Hypothalamus (tissue), 51 donors: Measurements from ENCODE around the gene CHST14.

ENCODE experiments used
- DNase-seq, 51 donors: peaks; one replicate each; lab custom pipeline; 2025; lab: John Stamatoyannopoulos, UW

The CHST14 gene, protein sequence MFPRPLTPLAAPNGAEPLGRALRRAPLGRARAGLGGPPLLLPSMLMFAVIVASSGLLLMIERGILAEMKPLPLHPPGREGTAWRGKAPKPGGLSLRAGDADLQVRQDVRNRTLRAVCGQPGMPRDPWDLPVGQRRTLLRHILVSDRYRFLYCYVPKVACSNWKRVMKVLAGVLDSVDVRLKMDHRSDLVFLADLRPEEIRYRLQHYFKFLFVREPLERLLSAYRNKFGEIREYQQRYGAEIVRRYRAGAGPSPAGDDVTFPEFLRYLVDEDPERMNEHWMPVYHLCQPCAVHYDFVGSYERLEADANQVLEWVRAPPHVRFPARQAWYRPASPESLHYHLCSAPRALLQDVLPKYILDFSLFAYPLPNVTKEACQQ

DNA sequence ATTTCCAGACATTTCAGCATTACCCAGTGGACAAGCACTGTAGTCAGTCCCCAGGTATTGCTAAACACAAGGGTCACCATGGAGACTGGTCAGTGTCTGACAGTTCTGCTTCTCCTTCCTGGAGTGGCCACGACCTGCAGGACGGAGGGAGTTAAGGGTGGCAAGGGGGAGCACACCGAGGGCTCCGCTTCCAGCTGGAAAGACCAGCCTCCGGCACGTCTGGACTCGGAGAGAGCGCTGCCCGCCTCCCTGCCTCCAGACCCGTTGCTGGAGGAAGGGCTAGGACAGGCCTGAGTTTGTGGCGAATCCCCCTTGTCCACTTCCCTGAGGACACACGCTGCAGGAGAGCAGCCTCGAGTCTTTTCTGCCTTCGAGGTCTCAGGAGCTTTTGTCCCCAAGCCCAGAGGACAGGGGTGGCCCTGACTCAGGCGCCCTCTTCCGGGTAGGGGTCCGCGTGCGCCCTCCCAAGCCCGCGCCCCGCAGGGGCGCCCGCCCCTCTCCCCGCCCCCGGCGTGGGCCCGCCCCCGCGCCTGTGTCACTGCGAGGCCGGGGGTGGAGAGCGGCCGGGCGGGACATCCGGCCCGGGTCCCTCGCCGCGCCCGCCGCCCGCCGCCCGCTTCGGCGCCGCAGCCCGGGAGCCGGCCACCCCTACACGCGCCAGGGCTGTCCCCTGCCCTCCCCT, at the start of gene CHST14:
CHST14 (plus strand) TSS at position 562 of the 682 bp plus-strand sequence. CDS start 230 bp downstream, outside the sequence.
- peak in 42 of 51 donors; percentile 5 to 78 (median 49) for DNase-seq

DNA sequence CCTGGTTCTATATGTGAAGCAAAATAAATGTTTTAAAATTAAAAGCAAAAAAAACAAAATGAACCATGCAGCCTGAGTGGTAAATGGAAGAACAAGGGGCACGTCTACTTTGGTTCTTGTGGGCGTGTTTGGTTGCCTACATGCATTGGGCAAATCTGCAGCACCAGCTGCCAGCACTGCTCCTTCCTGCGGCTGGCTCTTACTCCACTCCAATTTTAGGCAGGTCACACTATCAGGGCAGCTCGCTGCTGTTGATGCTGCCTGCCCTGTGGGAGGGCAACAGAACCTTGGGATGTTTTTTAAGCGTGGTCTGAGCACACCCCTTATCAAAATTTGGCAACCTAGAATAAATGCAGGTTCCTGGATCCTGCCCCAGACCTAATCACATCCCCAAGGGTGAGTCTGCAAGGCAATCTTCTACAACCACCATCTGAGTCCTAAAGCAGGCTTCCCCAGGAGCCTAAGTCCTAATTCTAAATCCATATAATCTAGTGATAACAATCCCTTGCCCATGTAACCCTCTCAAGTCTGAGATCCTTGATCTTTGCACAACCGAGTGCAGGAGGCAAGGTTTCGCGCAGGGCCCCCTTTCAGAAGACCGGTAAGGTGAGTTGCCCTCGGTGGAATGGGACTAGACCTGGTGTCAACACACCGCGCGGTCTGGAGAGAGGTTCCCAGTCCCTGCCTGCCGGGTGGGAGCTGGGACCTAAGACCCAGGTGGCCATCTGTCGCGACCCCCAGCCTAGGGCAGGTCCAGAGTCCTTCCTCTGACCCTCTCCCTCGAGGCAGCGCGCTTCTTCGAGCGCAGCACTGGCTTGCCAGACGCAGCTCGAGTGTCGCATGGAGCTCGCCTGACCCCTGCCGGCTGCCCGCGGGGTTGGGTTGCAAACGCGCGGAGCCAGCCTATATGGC, 49.3 kb upstream of the CHST14 start:
- DNase-seq, result peak in 46 of 51 donors; percentile 17 to 83 (median 56)

DNA sequence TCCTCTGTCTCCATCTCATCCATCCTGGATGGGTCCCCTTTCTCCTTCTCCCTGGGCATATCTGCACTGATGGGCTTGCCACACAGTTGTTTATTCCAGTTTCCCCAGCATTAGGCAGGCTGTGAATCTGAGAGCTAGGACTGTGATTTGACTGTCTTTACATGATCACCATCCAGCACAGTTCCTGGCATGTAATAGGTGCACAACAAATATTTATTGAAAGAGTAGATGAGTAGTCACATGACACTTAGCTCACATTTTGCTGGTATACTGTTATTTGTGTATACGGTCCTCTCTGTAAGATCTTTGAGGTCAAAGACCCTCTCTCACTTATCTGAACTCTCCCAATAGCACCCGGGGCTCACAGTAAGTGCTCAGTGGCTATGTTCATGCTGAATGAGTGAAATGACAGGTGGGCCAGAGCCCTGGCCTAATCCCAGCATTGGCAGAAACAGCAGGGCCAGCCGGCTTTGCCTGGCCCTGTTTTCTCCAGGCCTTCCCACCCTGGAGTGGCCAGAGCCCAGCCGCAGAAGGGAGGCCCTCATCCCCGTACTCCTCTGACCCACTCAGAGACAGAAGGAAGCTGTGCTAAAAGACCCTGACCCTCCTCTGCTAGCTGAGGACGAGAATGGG, 46.2 kb upstream of the CHST14 start:
- no peak for DNase-seq

DNA sequence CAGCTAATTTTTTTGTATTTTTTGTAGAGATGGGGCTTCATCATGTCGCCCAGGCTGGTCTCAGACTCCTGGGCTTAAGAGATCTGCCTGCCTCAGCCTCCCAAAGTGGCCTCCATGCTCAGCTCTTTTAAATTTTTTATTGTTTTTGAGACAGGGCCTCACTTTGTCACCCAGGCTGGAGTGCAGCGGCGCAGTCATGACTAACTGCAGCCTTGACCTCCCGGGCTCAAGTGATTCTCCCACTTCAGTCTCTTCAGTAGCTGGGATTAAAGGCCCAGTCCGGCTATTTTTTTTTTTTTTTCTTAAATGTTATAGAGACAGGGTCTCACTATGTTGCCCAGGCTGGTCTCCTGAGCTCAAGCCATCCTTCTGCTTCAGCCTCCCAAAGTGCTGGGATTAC, 45.1 kb upstream of the CHST14 start:
- no peak for DNase-seq

DNA sequence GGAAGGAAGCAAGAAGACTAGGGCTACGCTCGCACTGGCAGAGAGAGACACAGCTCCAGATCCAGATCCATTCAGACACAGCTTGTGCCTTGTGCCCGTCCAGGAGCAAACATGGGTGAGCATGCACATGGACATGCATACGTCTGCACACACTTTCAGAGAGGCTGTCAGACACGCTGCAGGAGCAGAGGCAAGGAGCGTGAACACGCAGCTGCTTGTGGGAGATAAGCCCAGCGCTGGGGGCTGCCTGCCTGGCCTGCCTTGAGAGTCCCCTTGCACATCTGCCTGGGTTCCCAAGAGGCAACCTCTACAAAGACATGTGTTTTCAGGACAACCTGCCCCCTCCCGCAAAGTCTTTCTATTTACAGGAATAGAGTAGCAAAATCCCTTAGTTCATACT, 43.6 kb upstream of the CHST14 start:
- DNase-seq, result no peak

DNA sequence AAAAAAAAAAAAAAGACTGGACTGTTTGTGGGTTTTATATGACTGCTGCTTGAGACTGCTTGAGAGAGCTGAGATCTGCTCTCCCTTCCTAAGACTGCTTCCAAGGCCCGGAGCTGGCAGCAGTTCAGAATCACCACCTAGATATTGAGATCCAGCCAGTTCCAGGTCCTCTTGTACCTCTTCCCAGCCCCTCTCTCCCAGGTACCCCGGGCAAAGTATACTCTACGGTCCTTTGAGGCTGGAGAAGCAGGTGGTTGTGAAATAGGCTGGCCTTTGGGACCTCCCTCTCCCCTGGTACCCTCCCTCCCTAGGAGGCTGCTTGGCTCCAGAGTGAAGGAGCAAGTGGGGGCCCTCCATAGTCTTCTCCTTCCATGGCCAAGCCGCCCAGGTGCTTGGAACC, 42.6 kb upstream of the CHST14 start:
- no peak for DNase-seq

DNA sequence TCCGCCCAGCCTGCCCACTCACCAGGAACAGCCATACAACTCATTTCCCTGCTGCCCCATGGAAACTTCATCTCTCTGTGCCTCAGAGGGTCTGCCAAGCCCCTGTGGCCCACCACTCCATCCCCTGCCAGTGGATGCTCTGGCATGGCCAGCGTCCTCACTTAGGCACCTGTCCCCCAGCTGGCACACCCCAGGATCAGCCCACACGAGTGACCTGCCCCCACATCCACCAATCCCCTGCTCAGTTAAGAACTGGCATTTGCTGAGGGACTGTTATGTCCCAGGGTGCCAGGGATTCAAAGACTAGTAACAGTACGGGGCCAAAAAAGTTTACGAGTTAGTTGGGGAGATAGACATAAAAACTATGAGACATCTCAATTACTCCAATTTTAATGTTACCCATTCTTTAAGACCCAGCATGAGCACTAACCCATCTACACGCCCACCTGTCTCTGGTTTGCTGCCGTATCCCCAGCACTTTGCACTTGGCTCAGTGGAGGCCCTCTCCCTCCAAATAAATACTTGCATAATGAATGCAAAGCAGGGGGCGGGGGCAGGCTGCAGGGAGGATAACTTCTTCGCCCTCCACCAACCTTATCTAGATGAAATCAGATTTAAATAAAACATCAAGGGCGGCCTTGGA, 41.6 kb upstream of the CHST14 start:
- no peak for DNase-seq

DNA sequence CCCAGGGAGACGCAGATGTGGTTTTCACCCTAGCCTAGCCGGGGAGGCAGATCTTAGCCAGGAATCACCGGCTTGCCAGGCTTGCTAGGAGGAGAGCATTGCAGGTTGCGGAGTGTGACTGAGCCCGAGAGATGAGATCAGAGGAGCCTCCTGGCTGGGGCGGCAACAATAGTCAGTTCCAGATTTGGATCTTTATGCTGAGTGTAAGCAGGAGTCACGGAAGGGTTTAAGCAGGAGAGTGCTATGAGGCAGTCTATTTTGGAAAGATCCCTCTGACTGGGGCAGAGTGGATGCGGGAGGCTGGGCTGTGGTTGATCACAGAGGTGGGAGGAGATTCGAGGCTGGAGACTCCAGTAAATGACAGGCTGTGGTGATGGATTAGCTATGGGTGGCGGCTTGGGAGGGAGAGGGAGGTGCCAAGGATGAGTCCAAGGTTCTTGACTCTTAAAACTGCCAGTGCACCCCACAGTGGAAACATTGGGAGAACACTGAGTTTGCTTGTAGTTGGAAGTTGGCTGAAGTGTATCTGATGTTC, 40.4 kb upstream of the CHST14 start:
- no peak for DNase-seq

DNA sequence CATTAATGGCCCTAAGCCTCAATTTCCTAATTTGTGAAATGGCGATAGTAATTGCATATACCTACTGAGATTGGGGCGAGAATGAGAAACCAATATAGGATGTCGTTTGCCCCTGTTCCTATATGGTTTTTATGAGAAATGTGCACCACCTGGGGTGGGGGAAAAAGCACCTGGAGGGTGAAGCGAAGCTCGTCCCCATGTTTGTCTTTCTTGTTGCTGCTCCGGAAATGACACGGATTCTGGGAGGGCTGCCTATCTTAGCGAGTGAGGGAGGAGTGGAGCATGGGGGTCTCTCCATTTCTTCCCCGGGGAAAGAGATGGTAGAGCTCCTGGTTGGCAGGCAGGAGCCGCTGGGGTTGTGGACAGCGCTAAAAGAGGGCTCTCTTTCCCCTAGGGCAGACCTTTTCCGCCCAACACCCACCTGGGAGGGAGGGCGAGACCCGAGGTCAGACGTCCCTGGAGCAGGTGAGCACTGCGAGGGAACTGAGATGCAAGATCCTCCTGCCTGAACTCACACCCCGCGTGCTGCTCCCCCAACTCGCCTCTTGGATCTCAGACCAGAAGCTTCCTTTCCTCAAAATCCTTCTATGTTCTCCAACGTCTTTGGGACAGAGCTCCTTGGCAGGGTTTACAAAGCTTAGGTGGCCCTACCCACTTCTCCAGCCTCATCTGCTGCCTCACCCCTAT, 35.6 kb upstream of the CHST14 start:
- no peak for DNase-seq

DNA sequence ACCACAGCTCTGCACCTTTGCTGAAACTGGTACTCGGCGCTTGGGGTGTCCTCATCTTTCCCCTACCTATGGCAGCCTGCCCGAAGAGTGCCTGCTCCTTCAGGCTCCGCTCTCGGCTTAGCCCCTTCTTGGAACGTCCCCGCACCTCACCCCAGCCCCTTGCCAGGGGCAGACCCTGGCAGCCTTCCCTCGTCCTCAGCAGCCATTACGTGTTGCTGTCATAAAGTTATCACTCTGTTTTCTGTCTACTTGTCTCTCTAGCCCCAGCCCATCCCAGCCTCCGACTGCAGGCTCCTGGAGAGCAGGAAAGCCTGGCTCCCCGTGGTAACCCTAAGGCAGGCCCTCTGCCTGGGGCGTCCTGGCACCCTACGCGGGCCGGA, 35.1 kb upstream of the CHST14 start:
- no peak for DNase-seq

DNA sequence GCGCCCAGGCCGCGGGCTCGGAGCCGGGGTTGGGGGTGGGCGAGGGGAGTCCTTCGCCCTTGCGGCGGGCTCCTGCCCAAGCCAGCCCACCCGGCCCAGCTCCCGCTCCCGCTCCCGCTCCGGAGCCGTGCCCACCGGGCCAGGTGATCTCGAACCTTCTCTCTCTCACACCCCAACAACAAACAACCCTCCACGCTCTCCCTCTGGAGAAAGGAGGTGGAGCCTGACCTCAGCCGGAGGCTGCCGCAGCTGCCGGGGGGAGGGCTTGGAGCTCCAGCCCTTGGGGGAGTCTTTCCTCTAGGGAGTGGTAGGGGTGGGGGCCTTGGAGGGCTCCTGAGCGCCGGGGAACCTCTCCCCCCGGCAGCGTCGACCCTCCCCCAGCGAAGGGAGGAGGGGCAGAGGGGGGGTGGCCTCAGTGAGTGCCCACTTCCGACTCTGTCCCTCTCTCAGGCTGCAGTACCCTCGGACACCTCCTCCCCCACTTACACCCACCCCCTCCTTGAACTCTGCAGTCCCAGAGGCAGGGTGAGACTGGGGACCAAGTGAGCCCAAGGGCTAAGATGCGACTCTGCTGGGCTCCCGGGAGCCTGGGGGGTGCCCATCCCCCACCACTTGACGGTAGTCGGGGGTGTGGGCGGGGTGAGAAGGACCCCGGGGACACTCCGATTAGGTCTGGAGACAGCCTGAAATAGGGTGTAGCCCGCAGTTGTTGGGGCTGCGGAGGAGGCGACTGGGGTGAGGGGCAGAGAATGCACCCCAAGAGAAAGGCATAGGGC, 34.5 kb upstream of the CHST14 start:
- DNase-seq, result peak in 4 of 51 donors; percentile 11 to 31 (median 24)

DNA sequence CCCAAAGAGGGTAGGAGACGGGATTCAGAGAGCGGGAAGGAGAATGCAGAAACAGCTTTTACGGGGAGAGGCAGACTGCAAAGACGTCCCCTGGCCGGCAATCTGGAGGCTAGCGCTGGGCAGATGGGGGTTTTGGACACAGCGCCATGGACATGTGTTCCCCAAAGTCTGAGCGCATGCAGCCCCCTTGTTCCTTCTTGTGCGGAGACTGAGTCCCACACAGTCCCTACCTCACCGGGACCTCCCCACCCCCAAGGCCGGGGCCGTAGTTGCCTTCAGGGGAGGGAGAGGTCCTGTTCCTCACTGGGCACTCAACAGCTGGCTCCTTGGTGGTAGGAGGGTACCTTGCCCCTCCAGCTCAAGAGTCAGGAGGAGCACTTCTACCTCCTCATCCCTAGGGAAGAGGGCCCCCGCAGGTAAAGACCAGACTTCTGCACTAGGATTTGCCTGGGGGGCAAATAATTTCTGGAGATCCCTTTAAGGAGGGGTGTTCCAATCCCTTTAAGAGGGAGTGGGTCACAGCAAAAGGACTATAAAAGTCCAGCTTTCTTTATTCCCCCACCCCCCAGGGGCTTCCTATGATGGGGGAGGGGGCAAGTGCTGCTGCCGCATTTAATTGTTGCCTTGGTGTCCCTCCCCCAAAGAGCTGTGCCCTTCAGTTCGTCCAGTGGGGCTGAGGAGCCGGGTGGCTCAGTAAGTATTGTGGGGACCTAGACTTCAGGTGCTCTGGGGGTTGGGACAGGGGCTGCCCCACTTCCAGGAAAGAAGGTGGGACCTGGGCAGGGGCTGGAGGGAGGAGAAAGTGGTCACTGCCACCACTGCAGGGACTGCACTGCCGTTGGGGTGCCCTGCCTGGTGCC, 33.7 kb upstream of the CHST14 start:
- no peak for DNase-seq

DNA sequence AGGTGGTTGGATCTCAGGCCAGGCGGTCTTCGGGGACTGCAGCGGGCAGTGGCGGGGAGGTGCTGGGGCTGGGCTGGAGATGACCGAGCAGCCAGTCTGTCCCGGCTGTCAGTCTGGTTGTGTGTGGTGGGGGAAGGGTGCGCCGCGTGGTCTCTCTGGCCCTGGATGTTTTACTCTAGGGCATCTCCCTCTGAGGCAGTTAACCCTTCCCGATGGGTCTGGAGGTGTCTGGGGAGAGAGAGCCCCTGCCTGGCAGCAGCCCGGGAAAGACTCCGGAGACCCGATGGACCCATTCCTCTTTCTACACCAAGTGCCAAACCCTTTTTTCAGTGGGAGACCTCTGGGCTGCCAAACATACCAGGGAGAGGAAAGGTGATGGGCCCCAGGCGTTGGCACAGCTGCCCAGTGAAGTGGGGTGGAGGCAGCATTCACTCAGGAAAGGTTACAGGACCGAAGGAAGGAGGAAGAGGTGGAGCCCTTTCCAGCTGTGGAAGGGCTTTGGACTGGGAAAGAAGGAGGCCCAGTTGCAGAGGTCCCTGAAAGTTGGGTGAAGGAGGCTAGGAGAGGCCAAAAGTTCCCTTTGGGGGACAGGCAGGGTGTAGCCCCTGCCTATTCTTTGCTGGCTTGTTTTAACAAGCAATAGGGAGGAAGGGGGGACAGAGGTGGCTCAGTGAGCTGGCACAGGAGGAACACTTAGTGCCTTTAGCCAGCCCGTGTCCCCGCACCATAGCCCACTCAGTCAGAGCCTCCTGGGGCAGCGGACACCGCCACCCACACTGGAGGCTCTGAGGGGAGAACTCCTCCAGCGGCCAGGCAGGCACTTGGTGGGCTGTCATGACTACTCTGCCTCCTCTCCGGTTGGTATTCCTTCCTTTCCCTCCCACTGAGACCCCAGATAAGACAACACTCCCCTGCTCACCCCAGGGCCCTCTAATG, 32.8 kb upstream of the CHST14 start:
- no peak for DNase-seq

DNA sequence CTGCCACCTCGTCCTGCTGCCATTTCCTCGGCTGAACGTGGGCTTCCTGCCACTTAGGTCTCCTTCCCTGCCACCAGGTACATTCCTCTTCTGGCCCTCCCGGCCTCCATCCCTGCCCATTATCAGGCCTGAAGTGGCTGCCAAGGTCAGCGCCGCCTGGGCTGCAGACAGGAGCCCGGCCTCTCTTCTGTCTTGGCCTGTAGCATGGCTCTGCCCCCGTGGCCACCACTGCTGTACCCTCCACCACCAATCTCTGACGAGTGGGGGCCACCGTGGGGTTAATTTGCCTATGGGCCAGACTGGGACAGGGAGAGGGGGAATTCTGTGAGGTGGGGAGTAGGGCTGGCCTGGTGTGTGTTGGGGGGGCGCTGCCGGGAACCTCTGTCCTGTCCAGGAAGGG, 32.1 kb upstream of the CHST14 start:
- no peak for DNase-seq

DNA sequence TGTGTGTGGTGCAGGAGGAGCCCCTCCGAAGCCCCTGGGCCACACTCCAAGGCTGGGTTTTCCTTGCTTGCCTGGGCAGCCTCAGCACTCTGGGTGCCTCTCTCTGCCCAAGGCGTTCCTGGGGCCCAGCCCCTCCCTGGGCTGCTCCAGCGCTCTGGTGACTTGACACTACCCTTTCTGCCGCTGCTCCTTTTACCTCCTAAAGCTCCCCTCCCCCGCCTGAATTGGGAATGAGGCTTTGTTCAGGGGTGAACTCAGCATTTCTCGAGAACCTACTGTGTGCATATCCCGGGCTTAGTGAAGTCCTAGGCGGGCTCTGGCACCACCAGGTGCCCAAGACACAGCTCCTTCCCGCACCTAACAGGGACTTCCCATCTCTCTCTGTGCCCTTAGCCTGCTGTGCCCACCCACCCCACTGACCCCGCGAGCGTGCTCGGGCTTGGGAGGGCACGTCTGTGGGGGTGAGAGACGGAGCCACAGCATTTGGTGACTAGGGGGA, 31.3 kb upstream of the CHST14 start:
- DNase-seq, result peak in 2 of 51 donors; percentile 12 to 23
